Panc1 (cell line): Measurements from ENCODE around the gene TMEM150B.

ENCODE experiments used
- POLR2AphosphoS5 ChIP-seq: IDR thresholded peaks from 2 replicates; pipeline ENCODE4 v1.6.1; 2012; ENCODE audit warnings: mild to moderate bottlenecking, low read depth, low read length, moderate library complexity
- SIN3A ChIP-seq: IDR thresholded peaks from 2 replicates; pipeline ENCODE4 v1.6.1; 2012; ENCODE audit warnings: low read depth, mild to moderate bottlenecking, low read length, moderate library complexity, borderline replicate concordance; ENCODE audit not compliant: insufficient read depth
- TF ChIP-seq, protein P1 (sequence below), 2 experiments: IDR thresholded peaks; 2 replicates each; pipeline ENCODE4 v1.6.1; 2011 to 2012; ENCODE audit warnings: low read depth in 2 of 2, control low read depth in 1 of 2, low read length in 1 of 2, mild to moderate bottlenecking in 1 of 2, moderate library complexity in 1 of 2; ENCODE audit not compliant: insufficient read depth in 1 of 2
- TF ChIP-seq, protein P2 (sequence below): fragments of 450-650 bp; IDR thresholded peaks from 2 replicates; pipeline ENCODE4 v1.5.1; 2017; ENCODE audit warnings: mild to moderate bottlenecking

DNA sequence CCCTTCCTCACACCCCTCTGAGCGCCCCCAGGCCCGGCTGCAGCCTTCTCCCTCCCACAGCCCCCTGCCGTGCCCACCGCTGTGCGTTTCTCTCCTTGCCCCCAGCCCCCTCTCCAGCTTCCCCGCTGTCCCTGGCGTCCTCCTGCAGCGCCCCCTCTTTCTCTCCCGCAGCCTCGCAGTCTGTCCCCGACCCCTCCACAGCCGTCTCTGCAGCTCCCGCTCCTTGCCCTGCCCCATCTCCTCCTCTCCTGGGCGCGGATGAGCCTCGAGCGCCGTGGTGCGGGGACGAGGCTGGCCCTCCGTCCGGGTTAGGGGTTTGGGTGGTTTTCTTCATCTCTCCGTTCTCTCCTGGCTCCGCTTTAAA, 15.6 kb upstream of the TMEM150B start:
- TF ChIP-seq, protein P1, sequence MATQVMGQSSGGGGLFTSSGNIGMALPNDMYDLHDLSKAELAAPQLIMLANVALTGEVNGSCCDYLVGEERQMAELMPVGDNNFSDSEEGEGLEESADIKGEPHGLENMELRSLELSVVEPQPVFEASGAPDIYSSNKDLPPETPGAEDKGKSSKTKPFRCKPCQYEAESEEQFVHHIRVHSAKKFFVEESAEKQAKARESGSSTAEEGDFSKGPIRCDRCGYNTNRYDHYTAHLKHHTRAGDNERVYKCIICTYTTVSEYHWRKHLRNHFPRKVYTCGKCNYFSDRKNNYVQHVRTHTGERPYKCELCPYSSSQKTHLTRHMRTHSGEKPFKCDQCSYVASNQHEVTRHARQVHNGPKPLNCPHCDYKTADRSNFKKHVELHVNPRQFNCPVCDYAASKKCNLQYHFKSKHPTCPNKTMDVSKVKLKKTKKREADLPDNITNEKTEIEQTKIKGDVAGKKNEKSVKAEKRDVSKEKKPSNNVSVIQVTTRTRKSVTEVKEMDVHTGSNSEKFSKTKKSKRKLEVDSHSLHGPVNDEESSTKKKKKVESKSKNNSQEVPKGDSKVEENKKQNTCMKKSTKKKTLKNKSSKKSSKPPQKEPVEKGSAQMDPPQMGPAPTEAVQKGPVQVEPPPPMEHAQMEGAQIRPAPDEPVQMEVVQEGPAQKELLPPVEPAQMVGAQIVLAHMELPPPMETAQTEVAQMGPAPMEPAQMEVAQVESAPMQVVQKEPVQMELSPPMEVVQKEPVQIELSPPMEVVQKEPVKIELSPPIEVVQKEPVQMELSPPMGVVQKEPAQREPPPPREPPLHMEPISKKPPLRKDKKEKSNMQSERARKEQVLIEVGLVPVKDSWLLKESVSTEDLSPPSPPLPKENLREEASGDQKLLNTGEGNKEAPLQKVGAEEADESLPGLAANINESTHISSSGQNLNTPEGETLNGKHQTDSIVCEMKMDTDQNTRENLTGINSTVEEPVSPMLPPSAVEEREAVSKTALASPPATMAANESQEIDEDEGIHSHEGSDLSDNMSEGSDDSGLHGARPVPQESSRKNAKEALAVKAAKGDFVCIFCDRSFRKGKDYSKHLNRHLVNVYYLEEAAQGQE (IDR thresholded peaks at IDR 0.05; ENCODE audit: insufficient read depth in 1 of 2, low read depth in 2 of 2, low read length in 1 of 2), result no peak
- TF ChIP-seq SIN3A (no peak), POLR2AphosphoS5 (no peak)
- TF ChIP-seq, protein P2, sequence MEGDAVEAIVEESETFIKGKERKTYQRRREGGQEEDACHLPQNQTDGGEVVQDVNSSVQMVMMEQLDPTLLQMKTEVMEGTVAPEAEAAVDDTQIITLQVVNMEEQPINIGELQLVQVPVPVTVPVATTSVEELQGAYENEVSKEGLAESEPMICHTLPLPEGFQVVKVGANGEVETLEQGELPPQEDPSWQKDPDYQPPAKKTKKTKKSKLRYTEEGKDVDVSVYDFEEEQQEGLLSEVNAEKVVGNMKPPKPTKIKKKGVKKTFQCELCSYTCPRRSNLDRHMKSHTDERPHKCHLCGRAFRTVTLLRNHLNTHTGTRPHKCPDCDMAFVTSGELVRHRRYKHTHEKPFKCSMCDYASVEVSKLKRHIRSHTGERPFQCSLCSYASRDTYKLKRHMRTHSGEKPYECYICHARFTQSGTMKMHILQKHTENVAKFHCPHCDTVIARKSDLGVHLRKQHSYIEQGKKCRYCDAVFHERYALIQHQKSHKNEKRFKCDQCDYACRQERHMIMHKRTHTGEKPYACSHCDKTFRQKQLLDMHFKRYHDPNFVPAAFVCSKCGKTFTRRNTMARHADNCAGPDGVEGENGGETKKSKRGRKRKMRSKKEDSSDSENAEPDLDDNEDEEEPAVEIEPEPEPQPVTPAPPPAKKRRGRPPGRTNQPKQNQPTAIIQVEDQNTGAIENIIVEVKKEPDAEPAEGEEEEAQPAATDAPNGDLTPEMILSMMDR, result no peak; the same call in 1 of the 2 replicates
